Measurements from ENCODE around the gene EXOC3L1. TPM values are rescaled to one million over a fixed set of nuclear protein-coding genes. Genes with fewer than 3 reads are reported as not detected.

EXOC3L1 gene
- polyA plus RNA-seq, 2 donors = 1.2 to 1.5 TPM

DNA sequence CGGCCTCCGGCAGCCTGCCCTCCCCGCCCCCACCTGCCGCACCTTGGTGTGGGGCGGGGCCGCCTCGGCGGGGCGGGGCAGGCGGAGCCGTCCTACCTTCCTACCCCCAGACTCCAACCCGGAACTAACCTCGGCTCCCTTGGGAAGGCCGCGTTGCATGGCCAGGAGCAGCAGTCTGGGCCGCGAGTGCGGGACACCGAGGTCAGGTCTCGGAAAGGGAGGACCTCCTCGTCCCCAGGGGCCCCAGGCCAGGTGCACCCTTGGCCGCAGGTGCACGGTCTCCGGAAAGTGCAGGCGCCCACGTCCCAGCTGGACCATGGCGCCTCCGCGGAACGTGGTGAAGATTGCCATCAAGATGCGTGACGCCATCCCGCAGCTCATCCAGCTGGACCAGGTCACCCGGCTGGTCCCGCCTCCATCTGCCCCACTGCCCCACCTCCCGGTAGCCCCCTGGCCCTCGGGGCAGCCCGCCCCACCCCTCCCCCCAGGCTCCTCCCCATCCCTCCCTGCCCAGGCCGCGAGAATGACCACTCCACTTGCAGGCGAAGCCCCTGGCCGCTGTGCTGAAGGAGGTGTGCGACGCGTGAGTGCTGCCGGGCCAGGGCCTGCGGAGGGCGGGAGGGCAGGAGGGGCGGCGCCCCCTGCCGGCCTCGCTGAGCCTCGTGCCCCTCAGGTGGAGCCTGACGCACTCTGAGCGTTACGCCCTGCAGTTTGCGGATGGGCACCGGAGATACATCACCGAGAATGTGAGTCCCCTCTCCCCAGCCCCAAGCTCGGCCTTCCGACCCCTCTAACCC, 9.3 kb upstream of the EXOC3L1 start, which contains the start of gene ELMO3:
TSS of gene ELMO3 (plus strand) at position 121 of the 797 bp plus-strand sequence. CDS start at position 317, 196 bp downstream.
- Histone ChIP-seq H3K27ac (ENCODE audit: low read depth in 2 of 2, low read length in 1 of 2) (peak within 1 kb of the TSS; percentile 50 to 93), H3K4me3 (ENCODE audit: low read depth in 1 of 2, low read length in 2 of 2) (peak within 1 kb of the TSS; percentile 49 to 64), H3K9me3 (ENCODE audit: control insufficient read depth in 2 of 2, insufficient read depth in 1 of 2, low read depth in 1 of 2, low read length in 1 of 2) (no peaks in the 10 kb centered on the region), H3K4me1 (ENCODE audit: control insufficient read depth in 2 of 2, insufficient read depth in 2 of 2, low read length in 1 of 2) (peaks cover 0 to 15% of the 10 kb centered on the region in 2 donors), H3K27me3 (ENCODE audit: control insufficient read depth in 1 of 2, insufficient read depth in 2 of 2, low read length in 2 of 2) (no peaks in the 10 kb centered on the region), H3K36me3 (ENCODE audit: control insufficient read depth in 2 of 2, insufficient read depth in 2 of 2, low read length in 1 of 2) (peaks cover 13 to 72% of the 10 kb centered on the region in 2 donors)
- WGBS, 2 donors = 36 to 40% methylated on average over 43 to 61 of the region's 61 CpGs

DNA sequence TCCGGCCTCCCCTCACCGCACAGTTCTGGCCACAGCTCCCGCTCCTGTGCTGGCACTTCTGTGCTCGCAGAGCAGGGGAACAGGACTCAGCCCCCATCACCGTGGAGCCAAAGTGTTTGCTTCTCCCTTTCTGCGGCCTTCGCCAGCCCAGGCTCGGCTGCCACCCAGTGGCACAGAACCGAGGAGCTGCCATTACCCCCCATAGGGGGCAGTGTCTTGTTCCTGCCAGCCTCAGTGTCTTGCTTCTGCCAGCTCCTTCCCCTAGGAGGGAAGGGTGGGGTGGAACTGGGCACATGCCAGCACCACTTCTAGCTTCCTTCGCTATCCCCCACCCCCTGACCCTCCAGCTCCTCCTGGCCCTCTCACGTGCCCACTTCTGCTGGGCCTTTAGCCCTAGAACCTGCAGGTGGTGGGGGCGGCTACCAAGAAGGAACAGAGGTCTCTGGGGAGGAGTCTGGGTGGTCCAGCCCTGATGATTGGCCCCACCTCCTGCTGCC, 8.3 kb upstream of the EXOC3L1 start:
- WGBS, 2 donors = 37 to 42% methylated on average over 12 of the region's 12 CpGs
- H3K4me3 ChIP-seq (ENCODE audit: low read depth in 1 of 2, low read length in 2 of 2) = no peak overlapping the region
- no peaks in the 10 kb centered on the region for H3K27me3 ChIP-seq (ENCODE audit: control insufficient read depth in 1 of 2, insufficient read depth in 2 of 2, low read length in 2 of 2)
- H3K27ac ChIP-seq (ENCODE audit: low read depth in 2 of 2, low read length in 1 of 2) = peak overlapping the region; percentile 50 to 93
- peaks cover 12 to 70% of the 10 kb centered on the region in 2 donors for H3K36me3 ChIP-seq (ENCODE audit: control insufficient read depth in 2 of 2, insufficient read depth in 2 of 2, low read length in 1 of 2)
- H3K9me3 ChIP-seq (ENCODE audit: control insufficient read depth in 2 of 2, insufficient read depth in 1 of 2, low read depth in 1 of 2, low read length in 1 of 2) = no peaks in the 10 kb centered on the region
- peaks cover 2 to 19% of the 10 kb centered on the region in 2 donors for H3K4me1 ChIP-seq (ENCODE audit: control insufficient read depth in 2 of 2, insufficient read depth in 2 of 2, low read length in 1 of 2)

DNA sequence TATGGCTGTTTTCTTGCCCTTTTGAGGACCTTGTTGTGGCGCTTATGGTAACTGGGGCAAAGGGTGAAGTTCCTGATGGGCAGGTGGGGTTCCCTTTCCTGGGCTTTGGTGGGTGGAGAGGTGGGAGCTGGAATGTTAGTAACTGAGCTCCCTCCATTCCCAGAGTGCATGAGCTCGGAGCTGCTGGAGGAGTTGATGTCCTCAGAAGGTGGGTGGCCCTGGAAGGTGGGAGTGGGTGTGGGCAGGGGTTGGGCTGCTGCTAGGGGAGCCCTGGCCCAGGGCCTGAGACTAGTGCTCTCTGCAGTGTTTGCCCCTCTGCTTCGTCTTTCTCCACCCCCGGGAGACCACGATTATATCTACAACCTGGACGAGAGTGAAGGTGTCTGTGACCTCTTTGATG, 7.8 kb upstream of the EXOC3L1 start:
- WGBS, 2 donors = 68 to 71% methylated on average over 6 of the region's 6 CpGs
- no peaks in the 10 kb centered on the region for H3K9me3 ChIP-seq (ENCODE audit: control insufficient read depth in 2 of 2, insufficient read depth in 1 of 2, low read depth in 1 of 2, low read length in 1 of 2)
- H3K36me3 ChIP-seq (ENCODE audit: control insufficient read depth in 2 of 2, insufficient read depth in 2 of 2, low read length in 1 of 2) = peaks cover 6 to 64% of the 10 kb centered on the region in 2 donors
- H3K27me3 ChIP-seq (ENCODE audit: control insufficient read depth in 1 of 2, insufficient read depth in 2 of 2, low read length in 2 of 2) = no peaks in the 10 kb centered on the region
- peaks cover 7 to 23% of the 10 kb centered on the region in 2 donors for H3K4me1 ChIP-seq (ENCODE audit: control insufficient read depth in 2 of 2, insufficient read depth in 2 of 2, low read length in 1 of 2)
- H3K27ac ChIP-seq (ENCODE audit: low read depth in 2 of 2, low read length in 1 of 2) = no peak overlapping the region
- no peak overlapping the region for H3K4me3 ChIP-seq (ENCODE audit: low read depth in 1 of 2, low read length in 2 of 2)

DNA sequence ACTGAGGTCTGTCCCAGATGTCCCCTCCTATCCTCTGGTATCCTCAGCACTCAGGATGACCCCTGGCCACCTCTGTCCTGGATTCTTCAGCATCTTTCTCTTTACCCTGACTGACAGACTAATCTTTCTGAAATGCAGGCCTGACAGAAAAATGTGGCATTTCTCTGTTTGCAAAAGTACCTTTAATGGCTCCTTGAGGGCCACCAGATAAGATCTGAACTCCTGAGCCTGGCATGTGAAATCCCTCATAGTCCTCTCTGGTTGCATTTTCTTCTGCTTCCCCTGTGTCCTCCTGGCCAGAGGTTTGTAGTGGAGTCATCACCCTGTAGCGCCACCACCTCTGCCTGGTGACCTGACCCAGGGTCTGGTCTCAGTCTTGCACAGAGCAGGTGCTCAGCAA, 6.9 kb upstream of the EXOC3L1 start:
- no peaks in the 10 kb centered on the region for H3K9me3 ChIP-seq (ENCODE audit: control insufficient read depth in 2 of 2, insufficient read depth in 1 of 2, low read depth in 1 of 2, low read length in 1 of 2)
- WGBS, 2 donors = 95 to 100% methylated on average over 1 of the region's 1 CpG
- H3K4me1 ChIP-seq (ENCODE audit: control insufficient read depth in 2 of 2, insufficient read depth in 2 of 2, low read length in 1 of 2) = peaks cover 8 to 27% of the 10 kb centered on the region in 2 donors
- H3K36me3 ChIP-seq (ENCODE audit: control insufficient read depth in 2 of 2, insufficient read depth in 2 of 2, low read length in 1 of 2) = peaks cover 2 to 56% of the 10 kb centered on the region in 2 donors
- no peak overlapping the region for H3K4me3 ChIP-seq (ENCODE audit: low read depth in 1 of 2, low read length in 2 of 2)
- no peak overlapping the region for H3K27ac ChIP-seq (ENCODE audit: low read depth in 2 of 2, low read length in 1 of 2)
- H3K27me3 ChIP-seq (ENCODE audit: control insufficient read depth in 1 of 2, insufficient read depth in 2 of 2, low read length in 2 of 2) = no peaks in the 10 kb centered on the region

DNA sequence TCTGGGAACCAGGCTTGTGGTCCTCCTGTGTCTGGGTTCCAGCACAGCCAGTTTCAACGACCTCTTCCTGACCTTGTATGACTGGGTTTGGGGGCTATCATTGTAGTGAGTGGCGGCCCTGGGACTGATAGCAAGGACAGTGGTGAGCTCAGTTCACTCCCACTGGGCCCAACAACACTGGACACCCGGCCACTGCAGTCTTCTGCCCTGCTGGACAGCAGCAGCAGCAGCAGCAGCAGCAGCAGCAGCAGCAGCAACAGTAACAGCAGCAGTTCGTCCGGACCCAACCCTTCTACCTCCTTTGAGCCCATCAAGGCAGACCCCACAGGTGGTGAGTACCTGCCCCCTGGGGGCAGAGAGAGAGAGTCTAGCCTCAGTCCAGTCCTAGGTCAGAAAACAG, 5.7 kb upstream of the EXOC3L1 start:
- peaks cover 8 to 29% of the 10 kb centered on the region in 2 donors for H3K4me1 ChIP-seq (ENCODE audit: control insufficient read depth in 2 of 2, insufficient read depth in 2 of 2, low read length in 1 of 2)
- no peaks in the 10 kb centered on the region for H3K27me3 ChIP-seq (ENCODE audit: control insufficient read depth in 1 of 2, insufficient read depth in 2 of 2, low read length in 2 of 2)
- H3K27ac ChIP-seq (ENCODE audit: low read depth in 2 of 2, low read length in 1 of 2) = no peak overlapping the region
- no peak overlapping the region for H3K4me3 ChIP-seq (ENCODE audit: low read depth in 1 of 2, low read length in 2 of 2)
- H3K36me3 ChIP-seq (ENCODE audit: control insufficient read depth in 2 of 2, insufficient read depth in 2 of 2, low read length in 1 of 2) = peaks cover 0 to 47% of the 10 kb centered on the region in 2 donors
- H3K9me3 ChIP-seq (ENCODE audit: control insufficient read depth in 2 of 2, insufficient read depth in 1 of 2, low read depth in 1 of 2, low read length in 1 of 2) = no peaks in the 10 kb centered on the region
- 78 to 85% methylated on average over 5 of the region's 5 CpGs for WGBS, 2 donors

DNA sequence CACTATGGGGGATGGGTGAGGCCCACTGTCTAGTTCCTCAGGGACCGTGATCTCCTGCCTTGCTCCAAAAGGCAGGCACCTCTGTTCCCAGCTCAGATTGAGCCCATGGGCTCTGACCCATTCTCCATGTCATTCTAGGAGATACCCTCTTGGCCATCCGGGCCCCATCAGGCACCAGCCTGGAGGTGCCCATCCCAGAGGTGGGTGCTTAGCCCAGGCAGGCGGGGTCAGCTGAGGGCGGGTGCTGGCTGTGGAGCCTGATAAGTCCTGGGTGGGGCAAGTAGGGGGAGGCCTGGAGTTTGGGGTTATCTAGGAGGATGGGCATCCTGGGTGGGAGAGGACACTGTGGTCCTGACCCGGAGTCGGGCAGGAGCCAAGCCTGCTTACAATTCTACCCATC, 4.3 kb upstream of the EXOC3L1 start:
- H3K36me3 ChIP-seq (ENCODE audit: control insufficient read depth in 2 of 2, insufficient read depth in 2 of 2, low read length in 1 of 2) = peaks cover 0 to 41% of the 10 kb centered on the region in 2 donors
- no peak overlapping the region for H3K4me3 ChIP-seq (ENCODE audit: low read depth in 1 of 2, low read length in 2 of 2)
- WGBS, 2 donors = 86 to 87% methylated on average over 6 of the region's 6 CpGs
- peaks cover 8 to 21% of the 10 kb centered on the region in 2 donors for H3K4me1 ChIP-seq (ENCODE audit: control insufficient read depth in 2 of 2, insufficient read depth in 2 of 2, low read length in 1 of 2)
- H3K27ac ChIP-seq (ENCODE audit: low read depth in 2 of 2, low read length in 1 of 2) = no peak overlapping the region
- H3K27me3 ChIP-seq (ENCODE audit: control insufficient read depth in 1 of 2, insufficient read depth in 2 of 2, low read length in 2 of 2) = no peaks in the 10 kb centered on the region
- H3K9me3 ChIP-seq (ENCODE audit: control insufficient read depth in 2 of 2, insufficient read depth in 1 of 2, low read depth in 1 of 2, low read length in 1 of 2) = no peaks in the 10 kb centered on the region

DNA sequence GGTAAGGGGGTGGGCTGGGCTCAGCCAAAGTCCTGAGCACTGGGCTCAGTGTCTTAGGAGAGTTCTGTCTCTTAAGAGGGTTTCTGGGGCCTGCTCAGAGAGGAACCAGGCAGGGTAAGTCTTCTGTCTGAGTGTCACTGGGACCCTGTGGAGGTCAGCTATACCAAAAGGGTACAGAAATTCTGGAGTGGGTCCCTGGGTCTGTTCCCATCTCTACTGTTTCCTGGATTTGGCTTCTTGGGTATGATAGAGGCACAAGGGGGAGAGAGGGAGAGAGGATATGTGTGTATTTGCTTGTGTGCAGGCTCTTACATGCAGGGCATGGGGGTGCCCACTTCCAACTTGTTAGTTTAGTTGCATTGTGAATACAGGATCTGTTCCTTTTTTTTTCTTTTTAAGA, 3.6 kb upstream of the EXOC3L1 start:
- no peaks in the 10 kb centered on the region for H3K27me3 ChIP-seq (ENCODE audit: control insufficient read depth in 1 of 2, insufficient read depth in 2 of 2, low read length in 2 of 2)
- H3K27ac ChIP-seq (ENCODE audit: low read depth in 2 of 2, low read length in 1 of 2) = no peak overlapping the region
- H3K36me3 ChIP-seq (ENCODE audit: control insufficient read depth in 2 of 2, insufficient read depth in 2 of 2, low read length in 1 of 2) = peaks cover 0 to 41% of the 10 kb centered on the region in 2 donors
- H3K9me3 ChIP-seq (ENCODE audit: control insufficient read depth in 2 of 2, insufficient read depth in 1 of 2, low read depth in 1 of 2, low read length in 1 of 2) = no peaks in the 10 kb centered on the region
- peak overlapping the region in 1 of 2 donors; percentile 93 for H3K4me3 ChIP-seq (ENCODE audit: low read depth in 1 of 2, low read length in 2 of 2)
- peaks cover 8 to 21% of the 10 kb centered on the region in 2 donors for H3K4me1 ChIP-seq (ENCODE audit: control insufficient read depth in 2 of 2, insufficient read depth in 2 of 2, low read length in 1 of 2)

DNA sequence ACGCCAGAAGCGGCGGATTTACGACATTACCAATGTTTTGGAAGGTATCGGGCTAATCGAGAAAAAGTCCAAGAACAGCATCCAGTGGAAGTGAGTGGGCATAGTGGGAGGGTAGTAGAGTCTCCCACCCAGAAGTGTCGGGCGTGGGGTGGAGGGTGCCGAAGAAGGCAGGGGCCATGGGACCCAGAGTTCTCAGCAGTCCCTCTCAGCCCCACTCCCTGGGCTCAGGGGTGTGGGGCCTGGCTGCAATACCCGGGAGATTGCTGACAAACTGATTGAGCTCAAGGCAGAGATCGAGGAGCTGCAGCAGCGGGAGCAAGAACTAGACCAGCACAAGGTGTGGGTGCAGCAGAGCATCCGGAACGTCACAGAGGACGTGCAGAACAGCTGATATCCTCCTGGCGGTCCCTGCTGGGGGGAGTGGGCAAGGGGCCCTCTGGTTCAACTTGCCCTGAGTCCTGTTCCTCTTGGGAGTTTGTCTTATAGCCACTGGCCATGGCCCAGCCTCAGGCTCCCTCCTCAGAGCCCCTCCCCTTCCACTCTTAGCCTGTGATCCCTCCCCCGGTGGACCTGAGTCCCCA, 2.9 kb upstream of the EXOC3L1 start:
- H3K9me3 ChIP-seq (ENCODE audit: control insufficient read depth in 2 of 2, insufficient read depth in 1 of 2, low read depth in 1 of 2, low read length in 1 of 2) = no peaks in the 10 kb centered on the region
- peak overlapping the region; percentile 93 to 97 for H3K4me3 ChIP-seq (ENCODE audit: low read depth in 1 of 2, low read length in 2 of 2)
- 22 to 24% methylated on average over 17 of the region's 17 CpGs for WGBS, 2 donors
- H3K4me1 ChIP-seq (ENCODE audit: control insufficient read depth in 2 of 2, insufficient read depth in 2 of 2, low read length in 1 of 2) = peaks cover 8 to 15% of the 10 kb centered on the region in 2 donors
- H3K27ac ChIP-seq (ENCODE audit: low read depth in 2 of 2, low read length in 1 of 2) = peak overlapping the region; percentile 69 to 83
- H3K27me3 ChIP-seq (ENCODE audit: control insufficient read depth in 1 of 2, insufficient read depth in 2 of 2, low read length in 2 of 2) = no peaks in the 10 kb centered on the region
- peaks cover 0 to 38% of the 10 kb centered on the region in 2 donors for H3K36me3 ChIP-seq (ENCODE audit: control insufficient read depth in 2 of 2, insufficient read depth in 2 of 2, low read length in 1 of 2)

DNA sequence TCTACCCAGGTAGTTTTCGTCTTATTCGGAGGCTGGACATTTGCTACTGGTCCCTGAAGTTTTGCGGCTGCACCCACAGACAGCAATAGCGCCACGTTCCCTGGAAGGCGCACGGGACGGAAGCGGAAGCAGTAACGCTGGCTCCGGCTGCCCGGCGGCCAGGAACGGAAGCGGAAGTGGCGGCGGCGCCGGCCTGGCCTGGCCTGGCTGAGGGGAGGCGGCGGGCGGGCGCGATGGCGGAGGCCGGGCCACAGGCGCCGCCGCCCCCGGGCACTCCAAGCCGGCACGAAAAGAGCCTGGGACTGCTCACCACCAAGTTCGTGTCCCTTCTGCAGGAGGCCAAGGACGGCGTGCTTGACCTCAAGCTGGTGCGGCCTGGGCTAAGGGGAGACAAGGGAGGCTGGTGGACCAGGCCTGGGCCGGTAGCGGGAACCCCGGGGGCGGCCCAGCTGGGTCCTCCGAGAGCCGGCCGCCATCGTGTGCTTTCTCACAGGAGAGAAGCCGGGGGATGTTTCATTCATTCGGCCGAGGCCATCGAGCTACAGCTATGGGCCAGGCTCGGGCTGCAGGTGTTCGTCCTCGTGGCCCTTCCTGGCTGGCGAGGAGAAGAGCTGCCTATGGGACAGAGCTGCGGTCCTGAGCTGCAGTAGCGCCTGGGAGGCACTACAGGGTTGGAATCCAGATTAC, 2.2 kb upstream of the EXOC3L1 start, which contains the start of gene E2F4:
TSS of gene E2F4 (plus strand) at position 161 of the 687 bp plus-strand sequence. CDS start at position 234, 73 bp downstream.
- peaks cover 0 to 31% of the 10 kb centered on the region in 2 donors for H3K36me3 ChIP-seq (ENCODE audit: control insufficient read depth in 2 of 2, insufficient read depth in 2 of 2, low read length in 1 of 2)
- no peaks in the 10 kb centered on the region for H3K27me3 ChIP-seq (ENCODE audit: control insufficient read depth in 1 of 2, insufficient read depth in 2 of 2, low read length in 2 of 2)
- H3K4me1 ChIP-seq (ENCODE audit: control insufficient read depth in 2 of 2, insufficient read depth in 2 of 2, low read length in 1 of 2) = peaks cover 8 to 15% of the 10 kb centered on the region in 2 donors
- 0% methylated on average over 40 to 54 of the region's 54 CpGs for WGBS, 2 donors
- H3K27ac ChIP-seq (ENCODE audit: low read depth in 2 of 2, low read length in 1 of 2) = peak within 1 kb of the TSS; percentile 69 to 83
- no peaks in the 10 kb centered on the region for H3K9me3 ChIP-seq (ENCODE audit: control insufficient read depth in 2 of 2, insufficient read depth in 1 of 2, low read depth in 1 of 2, low read length in 1 of 2)
- H3K4me3 ChIP-seq (ENCODE audit: low read depth in 1 of 2, low read length in 2 of 2) = peak within 1 kb of the TSS; percentile 93 to 97

Data from esophagus (tissue), 2 donors.